Activated CD4-positive, alpha-beta T cell treated with anti-CD3 and anti-CD28 coated beads for 1 hour (primary cell): ENCODE measurements around the gene EHBP1L1.
A peak's percentile ranks its signal among the peaks of the same experiment; 100 is the strongest.
"Not testable (repeated sequence)": the region's sequence is repeated elsewhere in the genome, so short reads cannot be mapped to it uniquely, and the experiment has no call there.

Experiments
- DNase-seq: peaks from one replicate; pipeline ENCODE4 v3.0.0-alpha.2; 2020

The EHBP1L1 gene

GRCh38 chr11:65562788-65563187, 13.1 kb upstream of the EHBP1L1 start:
- no peak for DNase-seq

- no peak for DNase-seq
Observed at GRCh38 chr11:65563601-65564000, 12.3 kb upstream of the EHBP1L1 start.

GRCh38 chr11:65564879-65565559, 10.8 kb upstream of the EHBP1L1 start:
- not testable (repeated sequence) for DNase-seq

- no peak for DNase-seq
Observed at GRCh38 chr11:65565624-65566453, 10.0 kb upstream of the EHBP1L1 start.

- DNase-seq: no peak
Observed at GRCh38 chr11:65569164-65569972, 6.5 kb upstream of the EHBP1L1 start.

GRCh38 chr11:65569973-65570918, 5.6 kb upstream of the EHBP1L1 start, which contains the start of gene ZNRD2:
TSS of gene ZNRD2 (plus strand) at chr11:65570477. CDS start at chr11:65570492, 15 bp downstream.
- DNase-seq: peak; percentile 98

GRCh38 chr11:65571420-65571819, 4.4 kb upstream of the EHBP1L1 start:
- DNase-seq: no peak

- no peak for DNase-seq
Observed at GRCh38 chr11:65571940-65572339, 3.9 kb upstream of the EHBP1L1 start.

- peak; percentile 83 for DNase-seq
Observed at GRCh38 chr11:65572356-65573051, 3.3 kb upstream of the EHBP1L1 start, which contains the start of gene FAM89B. TSS of gene FAM89B (plus strand) at chr11:65572538. CDS start at chr11:65572670, 132 bp downstream.

- DNase-seq: no peak
Observed at GRCh38 chr11:65573391-65574079, 2.3 kb upstream of the EHBP1L1 start.

GRCh38 chr11:65574109-65574810, 1.6 kb upstream of the EHBP1L1 start:
- DNase-seq: peak; percentile 77

- no peak for DNase-seq
Observed at GRCh38 chr11:65574811-65575567, 864 bp upstream of the EHBP1L1 start.

- no peak for DNase-seq
Observed at GRCh38 chr11:65576232-65576866, 496 bp downstream of the EHBP1L1 start.

- no peak for DNase-seq
Observed at GRCh38 chr11:65576867-65577755, 1.3 kb downstream of the EHBP1L1 start.

- DNase-seq: no peak
Observed at GRCh38 chr11:65577756-65578109, 1.9 kb downstream of the EHBP1L1 start.

GRCh38 chr11:65578134-65578533, 2.3 kb downstream of the EHBP1L1 start:
- DNase-seq: no peak

GRCh38 chr11:65578667-65579066, 2.8 kb downstream of the EHBP1L1 start:
- DNase-seq: no peak

GRCh38 chr11:65579291-65579690, 3.4 kb downstream of the EHBP1L1 start:
- DNase-seq: no peak
